Dendritic cell treated with granulocyte-macrophage colony-stimulating factor and Interleukin-4, amounts not matched to agents 40 ng/mL and 50 ng/mL, for 4 days (primary cell): ENCODE results near the gene ABTB2.
A peak's percentile ranks its signal among the peaks of the same experiment; 100 is the strongest.
"Not testable (repeated sequence)": the region's sequence is repeated elsewhere in the genome, so short reads cannot be mapped to it uniquely, and the experiment has no call there.

Source experiments
- H3K27ac Mint-ChIP-seq: one replicate; pipeline ENCODE4 v1.8.0; 2022; ENCODE audit warnings: mild to moderate bottlenecking, mixed read lengths
- H3K27me3 Mint-ChIP-seq: one replicate; pipeline ENCODE4 v1.8.0; 2022; ENCODE audit warnings: mild to moderate bottlenecking, mixed read lengths
- H3K36me3 Mint-ChIP-seq: one replicate; pipeline ENCODE4 v1.8.0; 2022; ENCODE audit warnings: low read depth, mixed read lengths
- H3K4me1 Mint-ChIP-seq: one replicate; pipeline ENCODE4 v1.8.0; 2022; ENCODE audit warnings: low read depth, mixed read lengths
- H3K4me3 Mint-ChIP-seq: one replicate; pipeline ENCODE4 v1.8.0; 2022; ENCODE audit warnings: mild to moderate bottlenecking, moderate library complexity, mixed read lengths
- H3K9me3 Mint-ChIP-seq: one replicate; pipeline ENCODE4 v1.8.0; 2022; ENCODE audit warnings: mixed read lengths
- intact Hi-C: fragments of 100-400 bp; cut with micrococcal nuclease; formaldehyde crosslinking; loops from one replicate; pipeline ENCODE4 v1.15.0; 2022

Gene ABTB2

DNA sequence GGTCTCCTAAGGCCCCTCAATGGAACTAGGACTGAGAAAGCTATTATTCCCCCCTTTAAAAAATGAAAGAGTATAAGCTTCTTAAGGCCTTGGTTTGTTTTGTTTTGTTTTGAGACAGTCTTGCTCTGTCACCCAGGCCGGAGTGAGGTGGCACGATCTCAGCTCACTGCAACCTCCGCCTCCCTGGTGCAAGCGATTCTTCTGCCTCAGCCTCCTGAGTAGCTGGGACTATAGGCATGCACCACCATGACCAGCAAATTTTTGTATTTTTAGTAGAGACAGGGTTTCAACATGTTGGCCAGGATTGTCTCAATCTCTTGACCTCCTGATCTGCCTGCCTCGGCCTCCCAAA lies 177.0 kb downstream of the ABTB2 start:
- H3K27me3 Mint-ChIP-seq, H3K4me3 Mint-ChIP-seq, intact Hi-C loops, H3K9me3 Mint-ChIP-seq, H3K27ac Mint-ChIP-seq, H3K36me3 Mint-ChIP-seq: not testable (repeated sequence)
- H3K4me1 Mint-ChIP-seq: peaks cover 27% of the 10 kb centered on the region

DNA sequence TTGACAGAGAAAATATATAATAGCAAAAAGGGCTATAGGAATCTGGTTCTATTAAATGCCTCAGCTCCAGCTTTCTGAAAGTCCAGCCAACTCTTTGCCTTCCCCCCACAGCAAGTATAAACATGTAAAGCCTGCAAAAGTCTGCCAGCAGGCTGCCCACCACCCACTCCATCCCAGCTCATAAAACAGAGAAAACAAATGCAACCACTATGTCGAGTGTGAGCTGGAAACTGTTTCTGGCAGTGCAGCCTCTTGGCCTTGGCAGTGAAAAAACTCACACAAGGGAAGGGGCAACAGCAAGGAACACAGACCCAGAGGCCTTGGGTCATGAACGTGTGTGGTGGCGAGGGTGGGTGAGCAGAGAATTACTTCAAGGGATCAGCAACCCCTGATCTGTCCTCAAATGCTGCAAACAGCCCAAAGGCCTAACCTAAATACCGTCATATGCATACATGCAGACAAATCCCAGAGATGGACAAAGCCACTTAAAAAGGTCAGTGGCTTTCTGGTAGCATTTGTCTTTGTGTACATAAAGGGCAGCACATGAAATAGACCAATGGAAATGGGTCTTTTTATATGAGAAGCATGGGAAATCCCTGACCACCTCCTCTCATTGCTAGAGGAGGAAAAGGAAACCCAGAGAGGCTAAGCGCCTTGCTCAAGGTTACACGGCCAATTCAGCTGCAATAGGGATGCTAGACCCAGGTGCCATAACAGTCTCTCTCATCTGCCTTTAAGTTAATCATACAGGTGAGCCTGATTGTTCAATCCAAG lies 177.6 kb downstream of the ABTB2 start:
- H3K4me3 Mint-ChIP-seq: no peak overlapping the region
- intact Hi-C loops: no loop called here
- H3K36me3 Mint-ChIP-seq: no peaks in the 10 kb centered on the region
- H3K27me3 Mint-ChIP-seq: no peaks in the 10 kb centered on the region
- no peak overlapping the region for H3K27ac Mint-ChIP-seq
- peaks cover 31% of the 10 kb centered on the region for H3K4me1 Mint-ChIP-seq
- H3K9me3 Mint-ChIP-seq: no peaks in the 10 kb centered on the region

DNA sequence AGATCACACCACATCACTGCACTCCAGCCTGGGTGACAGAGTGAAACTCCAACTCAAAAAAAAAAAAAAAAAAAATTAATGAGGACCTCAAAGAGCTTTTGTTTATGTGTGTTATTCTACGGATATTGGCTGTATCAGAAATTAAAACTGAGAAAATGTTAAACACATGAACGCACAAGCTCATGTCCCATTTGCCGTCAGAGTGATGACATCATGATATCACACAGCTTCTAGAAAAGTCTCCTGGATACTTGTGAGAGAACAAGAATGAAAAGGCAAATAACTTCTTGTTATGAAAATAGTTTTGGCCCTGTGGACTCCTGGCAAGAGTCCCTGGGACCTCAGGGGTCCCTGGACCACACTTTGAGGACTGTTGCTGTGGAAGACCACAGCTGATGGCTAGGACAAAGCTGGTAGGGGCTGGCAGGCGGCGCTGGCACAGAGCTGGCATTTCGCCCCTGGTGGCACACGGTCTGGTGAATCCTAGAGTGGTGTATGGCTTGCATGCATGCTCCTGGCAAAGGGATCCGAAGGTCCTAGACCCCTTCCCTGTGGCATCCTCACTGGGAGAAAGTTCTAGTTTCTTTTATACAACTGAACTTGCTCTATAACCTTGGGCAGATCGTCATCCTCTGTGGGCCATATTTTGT lies 178.7 kb downstream of the ABTB2 start:
- no peak overlapping the region for H3K27ac Mint-ChIP-seq
- peaks cover 3% of the 10 kb centered on the region for H3K27me3 Mint-ChIP-seq
- no peak overlapping the region for H3K4me3 Mint-ChIP-seq
- no peaks in the 10 kb centered on the region for H3K9me3 Mint-ChIP-seq
- peaks cover 37% of the 10 kb centered on the region for H3K4me1 Mint-ChIP-seq
- no peaks in the 10 kb centered on the region for H3K36me3 Mint-ChIP-seq
- intact Hi-C loops: loop anchor here (10.0 kb wide), 1 partner anchor 286 kb away; no protein-coding TSS in a partner anchor

DNA sequence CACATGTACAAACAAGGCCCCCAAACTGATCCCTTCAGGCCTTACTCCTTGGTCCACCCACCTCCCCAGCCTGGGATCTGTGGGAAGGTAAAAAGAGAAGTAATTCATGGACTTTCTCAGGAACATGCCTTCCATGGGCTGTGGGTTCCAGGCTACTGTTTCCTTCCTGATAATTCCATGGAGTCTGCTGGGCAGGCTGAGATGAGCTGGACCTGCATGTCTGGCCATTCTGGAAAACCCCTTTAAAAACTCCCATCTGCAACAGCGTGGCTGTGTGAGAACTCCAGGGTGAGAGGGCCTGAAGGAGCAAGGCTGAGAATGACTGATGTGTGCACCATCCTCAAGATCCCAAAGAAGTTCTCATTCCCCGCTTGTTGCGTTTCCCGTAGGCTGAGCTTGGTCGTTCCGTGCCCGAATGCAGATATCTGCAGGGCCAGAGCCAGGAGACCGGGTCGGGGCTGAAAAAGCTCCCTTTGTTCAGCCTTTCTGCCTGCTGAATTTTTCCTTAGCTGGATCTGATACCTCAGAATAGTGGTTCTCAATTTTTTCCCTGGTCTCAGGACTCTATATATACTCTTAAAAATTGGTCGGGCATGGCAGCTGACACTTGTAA lies 179.5 kb downstream of the ABTB2 start:
- Mint-ChIP-seq H3K4me3 (no peak overlapping the region), H3K36me3 (no peaks in the 10 kb centered on the region), H3K27ac (no peak overlapping the region), H3K4me1 (peaks cover 41% of the 10 kb centered on the region), H3K9me3 (no peaks in the 10 kb centered on the region), H3K27me3 (peaks cover 9% of the 10 kb centered on the region)
- intact Hi-C loops: loop anchor here (10.0 kb wide), 1 partner anchor 286 kb away; no protein-coding TSS in a partner anchor

DNA sequence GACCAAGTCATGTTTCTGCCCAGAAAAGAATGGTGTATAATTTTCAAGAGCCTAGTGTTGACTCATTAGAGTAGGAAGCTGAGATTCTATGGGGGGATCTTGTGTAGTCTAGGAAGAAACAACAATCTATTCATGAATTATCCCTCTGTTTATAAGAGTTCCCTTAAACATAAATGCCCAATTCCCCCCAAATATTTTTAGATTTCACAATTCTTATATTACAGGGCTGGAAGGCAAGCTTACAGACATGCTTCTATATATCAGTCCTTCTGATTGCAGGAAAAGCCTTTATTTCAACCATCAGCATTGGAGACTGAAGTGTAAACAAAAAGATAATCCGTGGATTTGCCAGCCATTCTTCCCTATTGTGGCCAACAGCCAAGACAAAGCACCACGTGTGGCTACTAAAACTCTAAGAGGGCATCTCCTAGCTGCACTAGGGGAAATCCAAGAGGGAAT lies 181.0 kb downstream of the ABTB2 start:
- H3K27ac Mint-ChIP-seq: no peak overlapping the region
- H3K4me1 Mint-ChIP-seq: peaks cover 38% of the 10 kb centered on the region
- intact Hi-C loops: loop anchor here (10.0 kb wide), 1 partner anchor 288 kb away; no protein-coding TSS in a partner anchor
- H3K9me3 Mint-ChIP-seq: no peaks in the 10 kb centered on the region
- H3K36me3 Mint-ChIP-seq: no peaks in the 10 kb centered on the region
- no peak overlapping the region for H3K4me3 Mint-ChIP-seq
- H3K27me3 Mint-ChIP-seq: peaks cover 9% of the 10 kb centered on the region

DNA sequence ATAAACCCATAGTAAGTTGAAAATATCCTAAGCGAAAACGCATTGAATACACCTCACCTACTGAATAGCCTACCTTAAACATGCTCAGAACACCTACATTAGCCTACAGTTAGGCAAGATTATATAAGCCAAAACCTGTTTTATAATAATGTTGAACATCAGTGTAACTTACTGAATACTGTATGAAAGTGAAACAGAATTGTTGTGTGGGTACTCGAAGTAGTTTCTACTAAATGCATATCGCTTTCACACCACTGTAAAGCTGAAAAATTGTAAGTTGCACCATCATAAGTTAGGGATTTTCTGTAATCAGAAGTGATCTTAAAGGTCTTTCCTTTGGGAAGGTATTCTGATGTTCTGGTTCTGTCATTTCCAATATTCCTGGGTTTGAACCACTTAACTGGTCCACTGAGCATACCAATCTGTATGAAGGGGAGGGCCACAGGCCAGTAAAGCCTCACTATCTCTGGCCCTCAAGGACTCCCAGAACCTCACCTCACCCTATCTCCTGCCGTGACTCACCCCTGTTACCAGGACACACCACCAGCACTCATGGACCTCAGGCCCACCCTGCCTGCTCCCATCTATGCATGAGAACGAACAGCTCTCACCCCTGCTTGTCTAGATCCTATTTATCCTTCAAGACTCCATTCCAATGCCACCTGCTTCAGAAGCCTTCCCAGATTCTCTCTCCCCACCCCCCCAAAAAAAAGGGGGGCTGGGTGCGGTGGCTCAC lies 182.4 kb downstream of the ABTB2 start:
- Mint-ChIP-seq H3K9me3 (no peaks in the 10 kb centered on the region), H3K4me3 (no peak overlapping the region), H3K27me3 (peaks cover 9% of the 10 kb centered on the region), H3K36me3 (no peaks in the 10 kb centered on the region), H3K27ac (peak overlapping the region; percentile 45), H3K4me1 (peaks cover 26% of the 10 kb centered on the region)
- intact Hi-C loops: loop anchor here (10.0 kb wide), 1 partner anchor 289 kb away; no protein-coding TSS in a partner anchor

DNA sequence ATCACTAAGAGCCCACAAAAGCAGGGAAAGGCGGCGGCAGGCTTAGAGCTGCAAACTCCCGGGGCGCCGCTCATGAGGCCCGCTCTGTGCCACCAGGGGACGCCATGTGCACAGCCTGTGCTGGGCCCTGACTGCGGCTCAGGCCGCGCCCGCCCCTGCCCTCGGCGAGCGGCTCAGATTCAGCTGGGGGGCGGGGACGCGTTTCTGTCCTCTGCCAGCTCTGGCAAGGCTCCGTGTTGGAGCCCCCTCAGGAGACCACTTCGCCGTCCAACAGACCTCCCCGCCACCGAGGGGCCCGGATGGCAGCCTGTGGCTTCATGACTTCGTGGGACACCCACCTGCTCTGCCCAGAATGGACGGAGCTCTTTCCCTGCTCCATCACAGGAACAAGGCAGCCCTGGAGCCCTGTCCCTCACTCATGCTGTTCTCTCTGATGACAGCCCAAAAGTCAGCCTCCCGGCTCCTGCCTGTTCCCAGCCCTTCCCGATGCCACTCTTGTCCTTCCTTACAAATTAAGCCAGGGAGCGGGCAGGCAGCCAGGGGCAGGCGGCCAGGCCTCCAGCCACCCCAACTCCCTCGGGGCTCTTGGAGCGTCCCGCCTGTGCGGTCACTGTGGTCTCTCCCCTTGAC lies 183.3 kb downstream of the ABTB2 start:
- Mint-ChIP-seq H3K27ac (peak overlapping the region; percentile 24), H3K36me3 (no peaks in the 10 kb centered on the region), H3K4me1 (peaks cover 26% of the 10 kb centered on the region), H3K9me3 (no peaks in the 10 kb centered on the region), H3K27me3 (peaks cover 9% of the 10 kb centered on the region), H3K4me3 (peak overlapping the region; percentile 70)
- intact Hi-C loops: loop anchor here (1.0 to 10.0 kb wide), 2 partner anchors 185 to 290 kb away; no protein-coding TSS in a partner anchor

DNA sequence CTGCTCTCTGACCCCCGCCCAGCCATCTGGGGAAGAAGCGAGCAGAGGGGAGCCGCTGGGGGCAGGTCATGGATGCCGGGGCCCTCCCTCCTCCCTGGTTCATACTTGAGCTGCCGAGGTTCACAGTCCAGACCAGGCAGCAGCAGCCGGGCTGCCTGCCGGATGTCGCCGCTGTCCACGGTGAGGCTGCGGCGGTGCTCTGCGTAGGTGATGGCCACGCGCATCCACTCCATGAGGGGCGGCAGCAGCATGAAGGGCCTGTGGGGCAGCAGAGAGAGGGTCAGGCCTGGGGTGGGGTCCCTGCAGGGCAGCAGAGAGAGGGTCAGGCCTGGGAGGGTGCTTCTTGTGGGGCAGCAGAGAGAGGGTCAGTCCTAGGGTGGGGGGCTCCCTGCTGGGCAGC lies 184.8 kb downstream of the ABTB2 start:
- Mint-ChIP-seq H3K9me3 (no peaks in the 10 kb centered on the region), H3K4me3 (no peak overlapping the region), H3K27me3 (peaks cover 9% of the 10 kb centered on the region), H3K4me1 (peaks cover 23% of the 10 kb centered on the region), H3K27ac (no peak overlapping the region), H3K36me3 (no peaks in the 10 kb centered on the region)
- intact Hi-C loops: loop anchor here (10.0 kb wide), 1 partner anchor 292 kb away; no protein-coding TSS in a partner anchor

DNA sequence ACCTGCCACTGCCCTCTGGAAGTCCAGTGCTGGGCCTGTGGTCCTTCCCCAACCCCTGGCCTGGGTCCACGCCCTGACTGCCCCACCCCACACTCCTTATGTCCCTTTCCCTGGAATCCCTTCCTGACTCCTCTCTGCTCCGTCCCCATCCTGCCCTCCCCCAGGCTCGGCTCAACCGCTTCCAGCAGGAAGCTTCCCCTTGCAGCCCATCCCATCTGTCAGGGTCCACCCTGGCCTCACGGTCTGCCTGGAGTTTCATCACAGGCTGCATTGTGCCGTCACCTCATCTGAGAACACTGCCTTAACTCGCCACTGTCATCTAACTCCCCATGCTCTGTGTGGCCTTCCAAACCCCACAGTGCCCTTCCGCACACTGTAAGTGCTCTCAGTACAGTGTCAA lies 188.1 kb downstream of the ABTB2 start:
- intact Hi-C loops: loop anchor here (10.0 kb wide), 1 partner anchor 295 kb away; no protein-coding TSS in a partner anchor
- Mint-ChIP-seq H3K36me3 (no peaks in the 10 kb centered on the region), H3K9me3 (no peaks in the 10 kb centered on the region), H3K27ac (no peak overlapping the region), H3K4me1 (peaks cover 7% of the 10 kb centered on the region), H3K27me3 (peaks cover 6% of the 10 kb centered on the region), H3K4me3 (no peak overlapping the region)

DNA sequence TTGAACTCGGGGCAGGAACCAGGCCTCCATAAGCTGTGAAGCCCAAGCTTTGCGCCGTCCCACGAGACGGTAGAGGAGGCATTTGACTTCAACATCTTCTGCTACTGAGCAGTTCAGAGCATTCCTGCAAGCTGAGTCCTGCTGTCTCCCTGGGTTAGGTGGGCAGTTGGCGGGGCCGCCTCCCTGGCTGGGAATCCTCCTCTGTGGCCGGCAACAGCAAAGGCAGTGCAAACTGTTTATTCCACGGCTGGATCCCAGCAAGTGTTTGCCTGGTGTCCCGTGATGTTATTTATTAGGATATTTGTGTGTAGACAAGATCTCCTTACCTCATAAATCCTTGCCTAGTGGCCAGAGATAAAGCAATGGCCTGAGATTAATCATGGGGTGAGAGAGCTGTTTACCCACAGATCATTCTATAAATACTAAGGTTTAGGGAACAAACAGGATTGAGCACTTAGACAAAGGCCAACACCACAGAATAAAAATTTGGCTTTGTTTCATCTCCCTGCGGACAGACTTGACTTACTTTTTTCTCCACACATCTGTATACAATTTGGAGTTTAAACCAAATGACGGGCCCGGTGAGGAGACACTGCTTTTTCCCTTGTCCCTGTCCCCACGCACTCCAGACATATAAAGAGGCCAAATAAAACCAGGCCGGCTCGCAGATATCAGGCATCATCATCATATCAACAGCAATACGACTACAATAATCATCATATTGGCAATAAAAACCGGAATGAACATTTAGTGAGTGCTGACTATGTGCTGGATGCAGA lies 189.0 kb downstream of the ABTB2 start:
- Mint-ChIP-seq H3K27me3 (peaks cover 5% of the 10 kb centered on the region), H3K36me3 (no peaks in the 10 kb centered on the region), H3K9me3 (no peaks in the 10 kb centered on the region), H3K4me1 (peaks cover 3% of the 10 kb centered on the region), H3K27ac (no peak overlapping the region), H3K4me3 (no peak overlapping the region)
- intact Hi-C loops: no loop called here

DNA sequence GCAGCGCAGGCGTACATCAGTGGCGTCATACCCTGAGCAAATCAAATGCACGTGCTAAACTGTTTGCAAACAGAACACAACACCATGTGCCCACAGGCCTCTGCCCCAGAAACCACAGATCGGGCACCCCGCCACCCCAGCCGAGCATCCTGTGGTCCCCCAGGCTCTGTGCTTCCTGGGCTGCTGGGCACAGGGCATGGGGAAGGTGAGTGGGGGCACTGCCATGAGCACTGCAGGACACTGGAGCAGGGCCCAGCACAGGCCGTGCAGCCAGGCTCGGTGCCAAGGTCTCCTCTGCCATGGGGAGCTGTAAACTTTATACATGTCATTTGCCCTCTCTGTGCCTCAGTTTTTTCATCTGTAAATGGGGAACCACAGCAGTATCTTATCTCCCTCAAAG lies 189.8 kb downstream of the ABTB2 start:
- intact Hi-C loops: no loop called here
- H3K27me3 Mint-ChIP-seq: no peaks in the 10 kb centered on the region
- H3K36me3 Mint-ChIP-seq: no peaks in the 10 kb centered on the region
- H3K4me3 Mint-ChIP-seq: no peak overlapping the region
- H3K27ac Mint-ChIP-seq: no peak overlapping the region
- no peaks in the 10 kb centered on the region for H3K4me1 Mint-ChIP-seq
- no peaks in the 10 kb centered on the region for H3K9me3 Mint-ChIP-seq

DNA sequence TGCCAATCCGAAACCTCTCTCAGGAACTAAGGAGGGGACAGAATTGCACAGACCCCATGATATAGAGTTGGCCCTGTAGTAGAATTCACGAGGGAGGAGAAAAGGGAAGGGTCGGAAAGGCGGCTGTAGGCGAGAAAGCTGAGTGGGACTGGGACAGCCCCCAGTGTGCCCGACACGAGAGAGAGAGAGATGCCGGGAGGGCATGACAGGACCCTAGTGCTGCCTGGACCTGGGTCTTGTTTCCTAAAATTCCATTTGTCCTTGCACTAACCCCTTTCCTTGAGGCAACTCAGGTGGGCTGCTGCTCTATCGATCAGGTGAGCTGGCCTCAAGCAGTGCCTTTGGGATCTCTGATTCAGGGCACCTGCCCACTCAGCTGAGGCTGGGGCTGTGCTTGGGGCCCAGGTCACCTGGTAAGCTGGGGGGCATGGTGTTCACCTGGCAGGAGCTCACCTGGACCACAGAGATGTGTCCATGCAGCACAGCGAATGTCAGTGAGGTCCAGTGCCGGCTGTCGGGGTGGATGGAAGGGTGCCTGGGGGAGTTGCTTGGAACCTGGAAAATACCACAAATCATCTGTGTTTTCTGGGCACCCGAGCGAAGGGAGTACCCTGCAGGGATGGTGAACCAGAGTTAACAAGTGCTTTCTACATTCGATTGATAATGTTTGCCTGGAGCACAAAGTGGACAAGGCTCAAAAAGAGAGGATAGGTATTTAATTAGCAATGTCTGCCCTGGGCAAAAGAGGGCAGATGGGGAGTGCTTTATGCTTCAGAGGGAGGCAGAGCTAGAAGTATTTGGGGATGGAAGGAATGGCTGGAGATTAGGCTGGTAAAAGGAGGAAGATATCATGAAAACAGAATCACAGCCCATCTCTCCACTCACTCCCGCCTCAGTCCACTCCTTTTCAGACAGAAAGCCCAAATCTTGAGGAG lies 190.7 kb downstream of the ABTB2 start:
- intact Hi-C loops: no loop called here
- H3K27ac Mint-ChIP-seq: no peak overlapping the region
- H3K4me1 Mint-ChIP-seq: no peaks in the 10 kb centered on the region
- no peak overlapping the region for H3K4me3 Mint-ChIP-seq
- H3K27me3 Mint-ChIP-seq: no peaks in the 10 kb centered on the region
- H3K9me3 Mint-ChIP-seq: no peaks in the 10 kb centered on the region
- no peaks in the 10 kb centered on the region for H3K36me3 Mint-ChIP-seq
